ENCODE data around the gene CAND2.

DNA sequence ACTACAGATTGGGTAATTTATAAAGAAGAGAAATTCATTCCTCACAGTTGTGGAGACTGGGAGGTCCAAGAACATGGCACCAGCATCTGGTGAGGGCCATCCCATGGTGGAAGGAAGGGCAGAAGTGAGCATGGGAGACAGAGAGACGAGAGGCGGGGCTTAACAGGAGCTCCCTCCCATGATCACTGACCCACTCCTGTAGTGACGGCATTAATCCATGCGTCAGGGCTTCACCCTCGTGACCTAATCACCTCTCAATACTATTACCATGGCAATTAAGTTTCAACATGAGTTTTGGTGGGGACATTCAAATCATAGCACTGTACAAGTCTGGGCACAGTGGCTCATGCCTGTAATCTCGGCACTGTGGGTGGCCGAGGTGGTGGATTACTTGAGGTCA lies 27.8 kb downstream of the CAND2 start:
- no peak for TF ChIP-seq NCOR1 (IDR thresholded peaks at IDR 0.05)
- TF ChIP-seq HCFC1 (IDR thresholded peaks at IDR 0.05; ENCODE audit: low read depth, low read length) = no peak
- no peak for TF ChIP-seq KDM1A (IDR thresholded peaks at IDR 0.05)
- TF ChIP-seq ZNF217 (CRISPR knock-in tag; IDR thresholded peaks at IDR 0.05) = no peak
- no peak for TF ChIP-seq MXI1 (IDR thresholded peaks at IDR 0.05; ENCODE audit: low read depth, low read length)
- TF ChIP-seq SRF (CRISPR knock-in tag; IDR thresholded peaks at IDR 0.05) = no peak
- no peak for TF ChIP-seq ZNF174 (CRISPR knock-in tag; IDR thresholded peaks at IDR 0.05)
- no peak for TF ChIP-seq SMARCA5 (IDR thresholded peaks at IDR 0.05)
- TF ChIP-seq BACH1 (tag; IDR thresholded peaks at IDR 0.05) = no peak

Data from K562 (cell line).